NCI-H146 (cell line): ENCODE results near the gene CASTOR2.
"Not testable (repeated sequence)": the region's sequence is repeated elsewhere in the genome, so short reads cannot be mapped to it uniquely, and the experiment has no call there.

Source experiments
- DNase-seq: peaks from one replicate; lab custom pipeline; 2025; lab: John Stamatoyannopoulos, UW

Gene CASTOR2

DNA sequence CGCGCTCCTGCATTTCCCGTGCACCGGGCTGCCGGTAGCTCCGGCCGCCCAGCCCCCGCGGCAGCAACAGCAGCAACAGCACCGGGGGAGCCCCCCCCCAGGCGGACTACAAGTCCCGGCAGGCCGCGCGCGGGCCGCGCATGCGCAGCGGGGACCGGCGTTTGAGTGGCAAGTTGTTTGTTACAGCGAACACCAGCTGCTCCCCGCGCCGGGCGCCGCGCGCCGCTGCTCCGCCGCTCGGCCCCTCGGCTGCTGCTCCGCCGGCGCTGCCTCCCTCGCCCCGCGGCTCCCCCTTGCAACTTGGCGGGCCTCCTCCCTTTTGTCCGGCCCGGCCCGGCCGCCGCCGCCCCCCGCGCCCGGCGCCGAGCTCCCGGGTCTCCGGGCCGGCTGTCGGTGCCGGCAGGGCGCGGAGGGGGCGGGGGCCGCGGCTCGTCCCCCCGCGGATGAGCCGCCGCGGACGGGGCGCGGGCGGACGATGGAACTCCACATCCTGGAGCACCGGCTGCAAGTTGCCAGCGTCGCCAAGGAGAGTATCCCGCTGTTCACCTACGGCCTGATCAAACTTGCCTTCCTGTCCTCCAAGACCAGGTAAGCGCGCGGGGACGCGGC lies at the start of gene CASTOR2:
CASTOR2 (plus strand) TSS at position 195 of the 609 bp plus-strand sequence; CDS start at position 476, 281 bp downstream.
- peak; percentile 79 for DNase-seq

DNA sequence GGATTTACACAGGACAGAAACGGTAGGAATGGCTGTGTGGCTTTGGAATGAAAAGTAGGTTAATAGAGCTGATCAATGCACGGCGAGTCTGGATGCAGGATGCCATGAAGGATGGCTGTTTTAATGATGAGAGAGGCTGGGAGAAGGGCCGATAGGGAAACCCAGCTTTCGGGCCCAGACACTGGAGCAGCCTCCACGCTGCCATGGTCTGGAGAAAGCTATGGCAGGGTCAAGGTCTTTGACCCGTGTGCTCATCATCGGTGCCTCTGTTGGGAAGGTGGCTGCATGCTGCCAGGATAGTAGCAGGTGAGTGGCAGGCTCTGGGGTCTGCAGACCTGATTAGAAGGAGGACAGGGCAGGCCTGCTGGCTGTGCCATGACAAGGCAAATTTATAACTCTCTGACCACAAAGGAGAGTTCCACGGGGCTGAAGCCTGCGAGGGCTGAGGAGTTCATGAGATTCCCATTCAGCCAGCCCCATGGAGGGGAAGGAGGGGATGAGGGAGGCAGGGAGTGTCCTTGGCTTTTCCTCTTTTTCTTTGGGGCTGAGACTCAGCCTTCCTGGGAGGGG lies 42.1 kb upstream of the CASTOR2 start:
- not testable (repeated sequence) for DNase-seq

DNA sequence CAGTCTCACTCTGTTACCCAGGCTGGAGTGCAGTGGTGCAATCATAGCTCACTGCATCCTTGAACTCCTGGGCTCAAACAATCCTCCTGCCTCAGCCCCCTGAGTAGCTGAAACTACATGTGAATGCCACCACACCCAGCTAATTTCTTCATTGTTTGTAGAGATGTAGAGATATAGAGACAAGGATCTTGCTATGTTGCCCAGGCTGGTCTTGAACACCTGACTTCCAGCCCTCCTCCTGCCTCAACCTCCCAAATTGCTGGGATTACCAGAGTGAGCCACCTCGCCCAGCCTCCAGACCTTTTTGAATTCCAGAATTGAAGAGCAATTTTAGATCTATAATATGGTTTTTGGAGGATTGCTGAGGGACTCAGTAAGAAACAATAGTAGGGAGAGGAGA lies 40.9 kb upstream of the CASTOR2 start:
- DNase-seq, result not testable (repeated sequence)

DNA sequence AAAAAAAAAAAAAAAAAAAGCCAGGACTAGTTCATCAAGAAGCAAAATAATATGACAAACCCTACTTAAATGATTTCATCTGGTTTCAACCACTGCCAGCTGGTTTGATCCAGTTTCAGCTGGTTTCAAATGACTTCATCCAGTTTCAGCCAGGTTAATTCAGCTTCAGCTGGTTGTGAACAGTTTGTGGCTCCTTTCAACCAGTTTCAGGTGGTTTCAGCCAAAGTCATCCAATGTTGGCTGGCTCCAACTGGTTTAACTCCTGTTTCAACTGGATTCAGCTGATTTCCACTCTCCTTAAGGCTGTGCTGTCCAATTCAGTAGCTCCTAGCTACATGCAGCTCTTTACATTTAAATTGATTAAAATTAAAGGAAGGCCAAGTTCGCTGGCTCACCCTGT lies 37.5 kb upstream of the CASTOR2 start:
- not testable (repeated sequence) for DNase-seq

DNA sequence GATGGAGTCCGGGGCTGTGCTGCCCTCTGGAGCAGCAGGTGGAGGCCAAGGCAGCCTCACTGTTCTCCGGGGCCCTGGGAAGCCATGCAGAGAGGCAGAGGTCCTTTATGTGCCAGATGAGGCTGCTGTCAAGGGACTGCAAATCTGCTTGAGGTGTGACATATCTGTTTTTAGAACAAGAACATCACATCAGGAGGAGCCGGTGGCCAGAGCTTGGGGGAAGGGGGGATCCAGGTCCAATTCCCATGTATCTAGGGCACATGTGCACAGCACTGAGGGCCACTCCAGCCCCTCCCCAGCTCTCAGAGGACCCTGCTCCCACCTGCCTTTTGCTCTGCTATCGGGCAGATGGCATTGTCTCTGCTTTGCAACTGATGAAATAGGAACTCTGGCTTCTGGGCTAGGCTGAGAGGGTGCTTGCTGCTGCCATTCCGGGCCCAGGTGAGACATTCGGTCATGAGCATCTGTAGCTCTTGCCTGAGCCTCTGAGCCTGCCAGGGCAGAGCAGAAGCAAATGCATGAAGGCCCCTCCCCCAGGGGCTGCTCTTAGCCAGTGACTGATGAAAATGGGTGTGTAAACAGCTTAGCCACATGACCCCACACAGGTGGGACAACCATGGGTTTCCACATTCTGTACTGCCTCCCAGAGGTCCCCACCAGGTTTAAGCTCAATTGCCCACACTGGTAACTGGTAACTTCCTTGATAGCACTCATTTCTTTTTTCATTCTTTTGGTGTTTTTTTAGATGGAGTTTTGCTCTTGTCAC lies 32.8 kb upstream of the CASTOR2 start:
- not testable (repeated sequence) for DNase-seq

DNA sequence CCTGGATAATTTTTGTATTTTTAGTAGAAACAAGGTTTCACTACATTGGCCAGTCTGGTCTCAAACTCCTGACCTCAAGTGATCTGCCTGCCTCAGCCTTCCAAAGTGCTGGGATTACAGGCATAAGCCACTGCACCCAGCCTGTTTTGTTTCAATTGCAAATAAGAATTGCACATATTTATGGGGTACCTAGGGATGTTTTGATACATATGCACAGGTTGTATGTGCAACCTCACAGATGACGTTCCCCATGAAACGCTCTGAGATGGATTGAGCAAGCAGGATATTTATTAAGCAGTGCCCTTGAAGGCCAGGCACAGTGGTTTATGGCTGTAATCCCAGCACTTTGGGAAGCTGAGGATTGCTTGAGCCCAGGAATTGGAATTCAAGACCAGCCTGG lies 25.1 kb upstream of the CASTOR2 start:
- not testable (repeated sequence) for DNase-seq

DNA sequence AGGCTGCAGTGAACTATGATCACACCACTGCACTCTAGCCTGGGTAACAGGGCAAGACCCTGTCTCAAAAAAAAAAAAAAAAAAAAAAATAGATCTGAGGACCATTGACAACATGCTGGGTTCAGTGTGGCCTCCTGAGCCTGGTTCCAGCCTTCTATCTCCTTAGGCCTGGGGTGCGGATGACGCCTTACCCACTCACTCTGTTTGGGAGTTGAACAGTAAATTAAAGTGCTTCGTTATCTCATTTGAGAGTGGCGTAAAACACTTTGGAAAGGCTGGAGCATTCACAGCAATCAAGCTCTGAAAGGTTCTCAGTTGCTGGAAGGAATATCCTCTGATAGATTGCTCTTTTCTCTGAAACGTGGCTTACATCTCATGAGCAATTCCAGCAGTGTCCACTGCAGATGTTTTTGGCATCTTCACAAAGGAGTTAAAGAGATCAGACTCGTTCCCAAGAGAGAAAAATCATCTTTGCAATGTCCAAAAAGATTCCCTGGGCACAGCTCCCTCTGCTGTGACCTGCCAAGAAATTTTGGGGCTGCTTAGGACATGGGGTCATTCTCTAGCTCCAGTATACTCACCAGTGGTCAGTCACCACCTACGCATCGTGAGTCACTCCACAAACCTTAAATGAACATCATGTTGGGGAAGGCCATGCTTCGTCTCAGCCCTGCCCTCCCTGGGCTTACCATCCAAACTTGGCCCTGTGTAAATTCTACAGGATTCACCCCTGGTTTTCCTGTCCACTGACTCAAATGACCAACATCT lies 23.0 kb upstream of the CASTOR2 start:
- DNase-seq, result not testable (repeated sequence)

DNA sequence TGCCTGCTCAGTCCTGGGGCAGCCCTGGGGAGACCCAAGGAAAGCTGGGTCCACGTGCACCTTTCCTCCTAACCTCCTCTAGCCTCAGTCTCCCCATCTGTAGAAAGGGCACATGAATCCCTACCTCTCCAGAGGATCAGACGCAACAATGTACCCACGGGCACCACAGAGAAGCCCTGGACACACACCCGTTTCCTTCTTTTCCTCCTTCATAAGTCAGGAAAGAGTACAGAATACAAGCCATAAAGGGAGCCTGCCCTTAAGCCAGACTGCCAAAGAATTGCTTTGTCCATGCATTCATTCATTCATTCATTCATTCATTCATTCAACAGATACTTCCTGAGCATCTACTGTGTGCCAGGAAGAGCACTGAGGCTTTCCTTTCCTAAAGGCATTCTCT lies 20.6 kb upstream of the CASTOR2 start:
- not testable (repeated sequence) for DNase-seq

DNA sequence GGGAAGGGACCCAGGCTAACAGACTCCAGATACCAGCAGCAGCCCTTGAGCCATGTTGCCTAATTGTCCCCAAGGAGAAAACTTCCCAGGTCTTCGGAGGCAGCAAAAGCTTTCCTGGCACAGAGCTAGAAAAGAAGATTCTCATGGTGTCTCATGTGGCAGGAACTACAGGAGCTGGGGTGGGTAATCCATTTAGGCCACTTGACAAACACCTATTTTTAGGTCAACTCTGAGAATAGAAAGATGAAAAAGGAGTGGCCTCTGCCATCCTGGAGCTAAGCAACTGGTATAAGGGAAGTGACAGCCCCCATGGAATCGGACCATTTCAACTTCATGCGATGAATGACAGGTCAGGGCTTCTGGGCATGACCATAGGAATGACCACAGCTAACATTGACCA lies 16.8 kb upstream of the CASTOR2 start:
- DNase-seq, result not testable (repeated sequence)

DNA sequence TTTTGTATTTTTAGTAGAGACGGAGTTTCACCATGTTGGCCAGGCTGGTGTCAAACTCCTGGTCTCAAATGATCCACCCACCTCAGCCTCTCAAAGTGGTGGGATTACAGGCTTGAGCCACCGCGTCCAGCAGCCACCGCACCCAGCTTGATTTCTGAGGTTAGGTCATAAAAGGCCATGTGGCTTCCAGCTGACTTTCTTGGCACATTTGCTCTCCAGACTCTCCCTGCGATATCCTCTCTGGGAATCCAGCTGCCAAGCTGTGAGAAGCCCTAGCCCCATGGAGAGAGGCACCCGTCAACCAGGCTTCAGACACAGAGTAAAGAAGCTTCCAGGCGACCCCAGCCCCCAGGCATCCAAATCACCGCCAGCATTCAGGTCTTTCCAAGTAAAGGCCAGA lies 10.7 kb upstream of the CASTOR2 start:
- not testable (repeated sequence) for DNase-seq

DNA sequence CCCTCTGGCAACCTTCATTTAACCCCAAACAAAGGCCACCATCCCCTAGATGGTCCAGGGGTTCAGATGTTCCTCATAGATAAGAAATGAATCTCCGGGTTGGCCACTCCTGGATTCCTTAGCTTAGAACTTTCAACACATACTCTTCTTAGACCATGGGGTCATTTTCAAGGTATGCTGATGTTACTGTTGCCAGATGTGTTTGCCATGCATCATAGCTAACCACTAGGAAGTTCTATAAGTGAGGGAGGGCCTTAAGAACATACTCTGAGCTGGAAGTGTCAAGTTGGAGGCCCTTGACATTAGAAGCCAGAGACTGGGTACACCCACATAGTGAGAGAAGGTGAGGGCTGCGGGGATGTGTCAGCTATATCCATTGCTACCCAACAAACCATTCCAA lies 6.2 kb upstream of the CASTOR2 start:
- DNase-seq, result not testable (repeated sequence)

DNA sequence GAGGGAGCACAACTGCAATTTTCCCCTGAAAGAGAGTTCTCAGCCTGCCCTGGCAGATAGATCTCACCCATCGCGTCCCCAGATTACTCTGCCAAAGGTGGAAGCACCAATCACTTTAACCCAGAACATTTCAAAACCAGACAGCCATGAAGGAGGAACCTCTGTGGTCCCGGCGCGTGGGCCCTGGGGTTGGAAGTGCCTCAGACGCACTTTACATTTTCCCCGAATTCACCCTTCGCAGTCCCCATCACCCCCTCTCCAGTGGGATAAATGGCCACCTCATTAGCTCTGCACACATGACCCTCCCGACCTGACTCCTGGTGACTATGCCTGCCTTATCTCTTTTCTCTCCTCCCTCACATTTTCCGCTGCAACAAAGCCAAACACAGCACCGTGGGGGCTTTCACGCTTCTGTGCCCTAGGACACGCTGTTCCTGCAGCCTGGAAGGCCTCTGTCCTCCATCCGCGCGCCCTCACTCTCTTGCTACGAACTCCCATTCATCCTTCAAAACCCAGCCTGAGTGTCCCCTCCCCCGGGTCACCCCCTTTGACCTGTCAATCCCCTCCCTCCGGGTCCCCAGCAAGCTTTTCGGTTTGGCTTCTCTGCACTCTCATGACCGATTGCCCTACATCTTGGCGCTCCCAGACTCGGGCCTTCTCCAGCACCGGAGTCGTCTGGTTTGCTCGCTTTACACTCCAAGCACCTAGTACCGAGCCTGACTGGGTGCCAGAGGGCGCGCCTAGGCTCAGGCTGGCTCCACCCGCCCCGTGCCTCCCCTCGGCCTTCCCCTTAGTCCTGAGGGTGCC lies 598 bp upstream of the CASTOR2 start:
- DNase-seq, result not testable (repeated sequence)

DNA sequence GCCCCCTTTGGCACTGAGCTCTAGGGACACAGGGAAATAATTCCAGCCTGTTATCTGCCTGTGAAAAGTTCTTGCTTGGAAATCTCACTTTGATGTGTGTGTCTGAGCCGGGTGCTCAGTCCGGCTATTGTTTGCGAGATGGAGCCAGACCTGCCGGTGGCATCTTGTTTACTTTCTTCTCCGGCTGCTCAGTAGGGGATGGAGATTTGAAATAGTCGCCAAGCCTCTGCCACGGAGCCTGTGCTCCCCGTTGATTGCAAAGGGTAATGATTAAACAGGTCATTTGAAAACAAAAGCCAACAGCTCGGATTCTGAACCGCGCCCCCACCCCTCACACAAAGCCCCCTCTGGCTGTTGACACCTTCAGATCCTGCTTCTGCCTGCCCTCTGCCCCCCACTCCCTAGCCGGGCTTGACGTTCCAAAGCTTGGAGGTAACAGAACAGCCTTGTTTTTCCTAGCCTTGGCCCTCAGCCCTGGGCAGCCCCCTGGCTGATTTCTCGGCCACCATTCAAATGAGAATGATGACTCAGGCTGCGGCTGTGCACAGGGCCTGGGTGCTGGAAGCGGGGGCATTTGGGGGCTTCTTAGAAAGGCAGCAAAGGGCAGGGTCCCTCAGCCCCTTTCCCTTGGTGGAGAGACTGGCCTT lies 1.8 kb downstream of the CASTOR2 start:
- not testable (repeated sequence) for DNase-seq

DNA sequence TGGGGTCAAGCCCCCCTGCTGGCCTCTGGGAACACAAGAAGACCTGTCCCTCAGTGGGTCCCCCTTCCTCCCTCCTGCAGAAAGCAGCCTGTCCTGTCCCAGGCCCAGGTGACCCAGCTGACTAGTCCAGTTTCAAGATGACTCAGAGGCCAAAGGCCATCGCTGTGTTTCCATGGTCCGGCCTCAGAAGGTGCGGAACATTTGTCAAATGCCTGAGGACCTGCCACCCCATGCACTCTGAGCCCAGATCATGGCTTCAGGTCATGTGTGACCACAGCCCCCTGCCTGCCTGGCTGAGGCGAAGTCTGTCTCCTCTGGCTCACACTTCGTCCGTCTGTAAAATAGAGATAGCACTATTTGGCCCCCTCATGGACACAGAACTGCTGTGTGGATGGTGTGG lies 2.4 kb downstream of the CASTOR2 start:
- DNase-seq, result not testable (repeated sequence)

DNA sequence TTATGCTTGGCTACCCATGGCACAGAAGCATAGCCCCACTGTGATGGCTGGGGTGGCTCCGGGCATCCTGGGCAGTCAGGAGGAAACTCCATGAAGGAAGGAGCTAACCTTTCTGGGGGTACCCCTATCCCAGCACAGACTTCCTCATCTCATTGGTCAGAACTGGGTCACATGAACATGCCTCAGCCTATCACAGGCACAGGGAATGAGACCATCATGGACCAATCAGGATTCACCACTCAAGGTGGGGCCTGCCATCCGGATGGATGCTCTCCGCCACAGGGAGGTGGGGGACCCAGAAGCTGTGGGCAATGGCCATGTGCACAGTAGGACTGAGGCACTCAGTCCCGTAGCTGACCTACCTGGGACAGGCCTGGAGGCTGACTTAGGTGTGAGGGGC lies 6.9 kb downstream of the CASTOR2 start:
- DNase-seq, result not testable (repeated sequence)

DNA sequence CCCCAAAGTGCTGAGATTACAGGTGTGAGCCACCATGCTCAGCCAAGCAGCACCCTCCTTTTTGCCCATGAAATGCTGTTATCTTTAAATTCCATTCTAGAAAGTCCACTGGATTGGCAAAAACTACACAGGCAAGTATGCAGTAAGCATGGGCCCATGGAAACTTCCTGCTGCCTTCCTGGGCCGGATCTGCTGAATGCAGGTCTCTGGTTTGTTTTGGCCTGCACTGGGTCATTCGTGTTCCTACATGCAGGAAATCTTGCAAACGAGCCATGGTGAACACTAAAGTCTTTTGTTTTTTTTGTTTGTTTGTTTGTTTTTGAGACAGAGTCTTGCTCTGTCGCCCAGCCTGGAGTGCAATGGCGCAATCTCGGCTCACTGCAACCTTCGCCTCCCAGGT lies 7.9 kb downstream of the CASTOR2 start:
- not testable (repeated sequence) for DNase-seq

DNA sequence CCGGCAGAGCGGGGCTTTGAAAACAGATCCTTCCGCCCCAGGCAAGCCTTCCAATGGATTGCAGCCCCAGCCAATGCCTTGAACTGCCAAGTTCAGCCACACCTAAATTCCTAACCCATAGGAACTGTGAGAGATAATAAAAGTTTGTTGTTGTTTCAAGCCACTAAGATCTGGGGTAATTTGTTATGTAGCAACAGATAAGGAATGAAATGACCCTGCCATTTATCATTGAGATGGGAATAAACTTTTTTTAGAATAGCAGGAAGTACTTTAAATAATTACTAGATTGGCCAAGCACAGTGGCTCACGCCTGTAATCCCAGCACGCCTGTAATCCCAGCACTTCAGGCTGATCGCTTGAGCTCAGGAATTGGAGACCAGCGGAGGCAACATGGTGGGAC lies 11.5 kb downstream of the CASTOR2 start:
- not testable (repeated sequence) for DNase-seq

DNA sequence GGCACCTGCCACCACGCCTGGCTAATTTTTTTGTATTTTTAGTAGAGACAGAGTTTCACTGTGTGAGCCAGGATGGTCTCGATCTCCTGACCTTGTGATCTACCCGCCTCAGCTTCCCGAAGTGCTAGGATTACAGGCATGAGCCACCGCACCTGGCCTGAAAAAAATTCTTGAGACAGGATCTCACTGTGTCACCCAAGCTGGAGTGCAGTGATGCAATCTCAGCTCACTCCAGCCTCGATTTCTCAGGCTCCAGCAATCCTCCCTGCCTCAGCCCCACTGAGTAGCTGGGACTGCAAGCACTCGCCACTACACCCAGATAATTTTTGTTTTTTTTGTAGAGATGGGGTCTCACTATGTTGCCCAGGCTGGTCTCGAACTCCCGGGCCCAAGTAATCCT lies 13.0 kb downstream of the CASTOR2 start:
- DNase-seq, result not testable (repeated sequence)

DNA sequence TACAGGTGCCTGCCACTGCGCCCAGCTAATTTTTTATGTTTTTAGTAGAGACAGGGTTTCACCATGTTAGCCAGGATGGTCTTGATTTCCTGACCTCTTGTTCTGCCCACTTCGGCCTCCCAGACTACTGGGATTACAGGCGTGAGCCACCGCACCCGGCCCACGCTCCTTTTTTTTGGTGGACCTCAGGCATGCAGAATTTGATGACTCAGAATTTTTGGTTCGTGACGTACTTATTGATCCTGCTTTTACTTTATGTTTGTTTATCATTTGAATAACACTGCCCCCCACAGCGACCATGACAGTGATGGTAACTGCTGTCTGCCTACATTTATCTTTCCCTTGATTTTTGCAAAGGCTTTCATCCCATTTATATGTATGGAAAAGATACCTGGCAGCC lies 23.9 kb downstream of the CASTOR2 start:
- DNase-seq, result not testable (repeated sequence)

DNA sequence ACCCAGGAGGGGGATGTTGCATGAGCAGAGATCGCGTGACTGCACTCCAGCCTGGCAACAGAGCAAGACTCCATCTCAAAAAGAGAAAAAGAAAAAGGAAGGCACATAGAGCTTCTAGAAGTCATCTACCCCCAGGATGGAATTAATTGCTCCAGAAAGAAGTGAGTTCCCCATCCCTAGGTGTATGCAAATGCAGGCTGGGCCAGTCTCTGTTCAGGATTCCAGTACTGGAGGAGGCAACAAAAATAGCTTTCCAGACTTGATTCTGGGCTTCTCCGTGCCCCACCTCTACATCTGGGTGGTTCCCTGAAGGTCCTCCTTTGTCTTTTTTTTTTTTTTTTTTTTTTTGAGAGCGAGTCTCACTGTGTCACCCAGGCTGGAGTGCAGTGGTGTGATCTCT lies 28.6 kb downstream of the CASTOR2 start:
- no peak for DNase-seq
